ENCODE results near the gene PDE6A. TPM values are rescaled to one million over a fixed set of nuclear protein-coding genes. Genes with fewer than 3 reads are reported as not detected.

The PDE6A gene
- total RNA-seq, 1 donor from 2014 or later, result 0.35 TPM

GRCh38 chr5:149840226-149840825 is 104.3 kb downstream of the PDE6A start:
- DNase-seq (ENCODE audit: low read depth), result no peak

GRCh38 chr5:149839761-149840160 is 104.8 kb downstream of the PDE6A start:
- no peak for DNase-seq (ENCODE audit: low read depth)

- no peak for DNase-seq (ENCODE audit: low read depth)
Observed at GRCh38 chr5:149838881-149839739, 105.5 kb downstream of the PDE6A start.

GRCh38 chr5:149837680-149838269 is 106.8 kb downstream of the PDE6A start:
- DNase-seq (ENCODE audit: low read depth), result peak; percentile 77

GRCh38 chr5:149836451-149837139 is 108.0 kb downstream of the PDE6A start:
- no peak for DNase-seq (ENCODE audit: low read depth)

GRCh38 chr5:149834246-149834855 is 110.2 kb downstream of the PDE6A start:
- peak; percentile 81 for DNase-seq (ENCODE audit: low read depth)

GRCh38 chr5:149833116-149833827 is 111.3 kb downstream of the PDE6A start:
- no peak for DNase-seq (ENCODE audit: low read depth)

- DNase-seq (ENCODE audit: low read depth), result no peak
Observed at GRCh38 chr5:149832636-149833035, 112.0 kb downstream of the PDE6A start.

- no peak for DNase-seq (ENCODE audit: low read depth)
Observed at GRCh38 chr5:149831492-149831891, 113.1 kb downstream of the PDE6A start.

- no peak for DNase-seq (ENCODE audit: low read depth)
Observed at GRCh38 chr5:149830579-149830978, 114.0 kb downstream of the PDE6A start.

GRCh38 chr5:149829954-149830353 is 114.6 kb downstream of the PDE6A start:
- DNase-seq (ENCODE audit: low read depth), result no peak

GRCh38 chr5:149828161-149829011 is 116.2 kb downstream of the PDE6A start:
- DNase-seq (ENCODE audit: low read depth), result peak; percentile 92

GRCh38 chr5:149827546-149827945 is 117.0 kb downstream of the PDE6A start:
- DNase-seq (ENCODE audit: low read depth), result no peak

- DNase-seq (ENCODE audit: low read depth), result no peak
Observed at GRCh38 chr5:149827086-149827485, 117.5 kb downstream of the PDE6A start.

GRCh38 chr5:149826574-149826973 is 118.0 kb downstream of the PDE6A start:
- no peak for DNase-seq (ENCODE audit: low read depth)

- no peak for DNase-seq (ENCODE audit: low read depth)
Observed at GRCh38 chr5:149824846-149825245, 119.7 kb downstream of the PDE6A start.

- no peak for DNase-seq (ENCODE audit: low read depth)
Observed at GRCh38 chr5:149824120-149824519, 120.5 kb downstream of the PDE6A start.

GRCh38 chr5:149823375-149823774 is 121.2 kb downstream of the PDE6A start:
- DNase-seq (ENCODE audit: low read depth), result no peak

- no peak for DNase-seq (ENCODE audit: low read depth)
Observed at GRCh38 chr5:149822301-149822700, 122.3 kb downstream of the PDE6A start.

Data from myocyte (in vitro differentiated cells).